Gastroesophageal sphincter (tissue), 4 donors: ENCODE measurements around the gene FBXO15. TPM values are rescaled to one million over a fixed set of nuclear protein-coding genes. Genes with fewer than 3 reads are reported as not detected.

Source experiments
- ATAC-seq: fragments of 150-250 bp; one replicate; pipeline ENCODE4 v1.9.1; 2016; ENCODE audit warnings: mild to moderate bottlenecking, moderate library complexity
- H3K27ac ChIP-seq, 4 donors: fragments of 200-600 bp; sonication (generic) in 3 of 4; 1 replicate in 3 of 4; 2 replicates in 1 of 4; pipeline ENCODE4 v1.5.1; 2016 to 2019
- H3K27me3 ChIP-seq: fragments of 200-600 bp; sonication (generic); one replicate; pipeline ENCODE4 v1.5.1; 2019
- H3K36me3 ChIP-seq, 2 donors: fragments of 200-600 bp; sonication (generic); one replicate each; pipeline ENCODE4 v1.5.1; 2019; ENCODE audit warnings: control low read depth in 1 of 2
- H3K4me1 ChIP-seq, 3 donors: fragments of 200-600 bp; sonication (generic); 1 replicate in 2 of 3; 2 replicates in 1 of 3; pipeline ENCODE4 v1.5.1; 2016 to 2019; ENCODE audit warnings: control low read depth in 2 of 3
- H3K4me3 ChIP-seq, 2 donors: fragments of 200-600 bp; sonication (generic); one replicate each; pipeline ENCODE4 v1.5.1; 2019; ENCODE audit warnings: mild to moderate bottlenecking in 1 of 2, moderate library complexity in 1 of 2
- H3K9me3 ChIP-seq, 3 donors: fragments of 200-600 bp; sonication (generic); one replicate each; pipeline ENCODE4 v1.5.1; 2017 to 2019; ENCODE audit warnings: control low read depth in 2 of 3
- CTCF ChIP-seq, 4 experiments: fragments of 200-600 bp in 2 of 4; fragments of 450-650 bp in 2 of 4; sonication (generic) in 1 of 4; IDR thresholded peaks; one replicate each; pipeline ENCODE4 v1.5.1; 2017 to 2019; ENCODE audit warnings: antibody characterized with exemption in 4 of 4, mild to moderate bottlenecking in 2 of 4, moderate library complexity in 2 of 4
- EP300 ChIP-seq: sonication (generic); formaldehyde crosslinking; IDR thresholded peaks from one replicate; pipeline ENCODE4 v1.6.1; 2017; ENCODE audit warnings: antibody characterized with exemption, mild to moderate bottlenecking
- POLR2A ChIP-seq, 2 donors: fragments of 450-650 bp; IDR thresholded peaks; one replicate each; pipeline ENCODE4 v1.6.1; 2017; ENCODE audit warnings: antibody characterized with exemption in 2 of 2, mild to moderate bottlenecking in 2 of 2, moderate library complexity in 1 of 2
- POLR2AphosphoS5 ChIP-seq: sonication (generic); formaldehyde crosslinking; IDR thresholded peaks from one replicate; pipeline ENCODE4 v1.6.1; 2017; ENCODE audit warnings: antibody characterized with exemption
- WGBS, 2 donors: methylation state at CpG; one replicate each; pipeline ENCODE4 v1.1.5; 2018; ENCODE audit warnings: low coverage in 1 of 2; 5-methylcytosine and 5-hydroxymethylcytosine counted together
- total RNA-seq, 4 donors: library from RNA; depleted of rRNA; stranded (reverse); fragments of >200 nt; gene quantifications; one replicate each; pipeline ENCODE4 v1.1.0, GENCODE V29; 2016

FBXO15 gene
- total RNA-seq, 4 donors from 2014 or later: 0.27 TPM; not detected in 3

GRCh38 chr18:74155276-74155675 is 7.6 kb upstream of the FBXO15 start:
- Histone ChIP-seq H3K27me3 (no peaks in the 10 kb centered on the region), H3K4me3 (no peak overlapping the region), H3K27ac (no peak overlapping the region), H3K36me3 (peaks cover 0 to 86% of the 10 kb centered on the region in 2 donors), H3K4me1 (peaks cover 0 to 32% (median 10%) of the 10 kb centered on the region in 3 donors), H3K9me3 (no peaks in the 10 kb centered on the region)
- no peak for ATAC-seq
- TF ChIP-seq CTCF (IDR thresholded peaks at IDR 0.05) (no peak), POLR2A (IDR thresholded peaks at IDR 0.05) (no peak), POLR2AphosphoS5 (no peak), EP300 (no peak)
- 89 to 90% methylated on average over 3 to 4 of the region's 4 CpGs for WGBS, 2 donors

- Histone ChIP-seq H3K4me1 (peaks cover 3 to 38% (median 16%) of the 10 kb centered on the region in 3 donors), H3K4me3 (no peak overlapping the region), H3K36me3 (peaks cover 0 to 81% of the 10 kb centered on the region in 2 donors), H3K27ac (no peak overlapping the region), H3K27me3 (no peaks in the 10 kb centered on the region), H3K9me3 (no peaks in the 10 kb centered on the region)
- no peak for TF ChIP-seq POLR2A (IDR thresholded peaks at IDR 0.05)
- no peak for TF ChIP-seq CTCF (IDR thresholded peaks at IDR 0.05)
- no peak for TF ChIP-seq POLR2AphosphoS5
- ATAC-seq: no peak
- WGBS, 2 donors: 86 to 89% methylated on average over 2 to 4 of the region's 4 CpGs
These were observed 7.1 kb upstream of the FBXO15 start for GRCh38 chr18:74154716-74155115.

- peaks cover 5 to 47% (median 24%) of the 10 kb centered on the region in 3 donors for H3K4me1 ChIP-seq
- TF ChIP-seq POLR2AphosphoS5: no peak
- no peak for TF ChIP-seq CTCF (IDR thresholded peaks at IDR 0.05)
- no peak for TF ChIP-seq POLR2A (IDR thresholded peaks at IDR 0.05)
- no peak for TF ChIP-seq EP300
- no peak overlapping the region for H3K27ac ChIP-seq
- peaks cover 0 to 72% of the 10 kb centered on the region in 2 donors for H3K36me3 ChIP-seq
- no peaks in the 10 kb centered on the region for H3K27me3 ChIP-seq
- H3K9me3 ChIP-seq: no peaks in the 10 kb centered on the region
- no peak overlapping the region for H3K4me3 ChIP-seq
- no peak for ATAC-seq
- 79 to 87% methylated on average over 4 of the region's 4 CpGs for WGBS, 2 donors
These were observed 6.2 kb upstream of the FBXO15 start for GRCh38 chr18:74153793-74154192.

GRCh38 chr18:74153377-74153776 is 5.7 kb upstream of the FBXO15 start:
- H3K36me3 ChIP-seq: peaks cover 0 to 68% of the 10 kb centered on the region in 2 donors
- no peak for ATAC-seq

More at GRCh38 chr18:74153377-74153776, 5.7 kb upstream of the FBXO15 start:
- 59 to 84% methylated on average over 4 of the region's 4 CpGs for WGBS, 2 donors
- peaks cover 5 to 47% (median 24%) of the 10 kb centered on the region in 3 donors for H3K4me1 ChIP-seq
- no peak overlapping the region for H3K4me3 ChIP-seq
- H3K27ac ChIP-seq: no peak overlapping the region
- no peaks in the 10 kb centered on the region for H3K9me3 ChIP-seq
- no peaks in the 10 kb centered on the region for H3K27me3 ChIP-seq
- TF ChIP-seq CTCF (IDR thresholded peaks at IDR 0.05) (no peak), POLR2AphosphoS5 (no peak), POLR2A (IDR thresholded peaks at IDR 0.05) (no peak), EP300 (no peak)
